Measurements from ENCODE around the gene ZNF716.

DNA sequence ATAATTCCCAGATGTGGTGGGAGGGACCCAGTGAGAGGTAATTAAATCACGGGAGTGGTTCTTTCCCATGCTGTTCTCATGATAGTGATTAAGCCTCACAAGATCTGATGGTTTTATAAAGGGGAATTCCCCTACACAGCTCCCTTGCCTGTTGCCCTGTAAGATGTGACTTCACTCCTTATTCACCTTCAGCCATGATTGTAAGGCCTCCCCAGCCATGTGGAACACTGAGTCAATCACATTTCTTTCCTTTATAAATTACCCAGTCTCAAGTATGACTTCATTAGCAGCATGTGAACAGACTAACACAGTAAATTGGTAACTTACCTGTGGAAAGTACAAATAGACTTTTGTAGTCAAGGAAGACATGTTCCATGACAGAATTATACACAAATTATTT is 55.2 kb downstream of the ZNF716 start:
- TF ChIP-seq, protein P1, sequence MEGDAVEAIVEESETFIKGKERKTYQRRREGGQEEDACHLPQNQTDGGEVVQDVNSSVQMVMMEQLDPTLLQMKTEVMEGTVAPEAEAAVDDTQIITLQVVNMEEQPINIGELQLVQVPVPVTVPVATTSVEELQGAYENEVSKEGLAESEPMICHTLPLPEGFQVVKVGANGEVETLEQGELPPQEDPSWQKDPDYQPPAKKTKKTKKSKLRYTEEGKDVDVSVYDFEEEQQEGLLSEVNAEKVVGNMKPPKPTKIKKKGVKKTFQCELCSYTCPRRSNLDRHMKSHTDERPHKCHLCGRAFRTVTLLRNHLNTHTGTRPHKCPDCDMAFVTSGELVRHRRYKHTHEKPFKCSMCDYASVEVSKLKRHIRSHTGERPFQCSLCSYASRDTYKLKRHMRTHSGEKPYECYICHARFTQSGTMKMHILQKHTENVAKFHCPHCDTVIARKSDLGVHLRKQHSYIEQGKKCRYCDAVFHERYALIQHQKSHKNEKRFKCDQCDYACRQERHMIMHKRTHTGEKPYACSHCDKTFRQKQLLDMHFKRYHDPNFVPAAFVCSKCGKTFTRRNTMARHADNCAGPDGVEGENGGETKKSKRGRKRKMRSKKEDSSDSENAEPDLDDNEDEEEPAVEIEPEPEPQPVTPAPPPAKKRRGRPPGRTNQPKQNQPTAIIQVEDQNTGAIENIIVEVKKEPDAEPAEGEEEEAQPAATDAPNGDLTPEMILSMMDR (IDR thresholded peaks at IDR 0.05; ENCODE audit: poor library complexity), result no peak
- TF ChIP-seq EZH2 (IDR thresholded peaks at IDR 0.05; ENCODE audit: borderline replicate concordance), result no peak

All from hepatocyte (in vitro differentiated cells).